PC-9 (cell line): ENCODE data around the gene ANKAR. TPM values are rescaled to one million over a fixed set of nuclear protein-coding genes. Genes with fewer than 3 reads are reported as not detected.

Experiments
- Bru-seq: library from RNA; stranded (reverse); fragments of 400-500 nt; gene quantifications from one replicate; lab custom pipeline; 2021; lab: Mats Ljungman, UMichigan
- BruChase-seq, 2 experiments: library from RNA; stranded (reverse); fragments of 400-500 nt; gene quantifications; one replicate each; lab custom pipeline; 2021; lab: Mats Ljungman, UMichigan
- BruUV-seq: library from RNA; stranded (reverse); fragments of 400-500 nt; replicated peaks from 2 replicates; lab custom pipeline; 2021; lab: Mats Ljungman, UMichigan
- CTCF ChIA-PET: fragments of 300-600 bp; sonication (Branson Sonifier 250); formaldehyde crosslinking; loops from one replicate; lab custom pipeline; 2022; ENCODE audit warnings: antibody characterized with exemption; lab: Charles Lee
- POLR2A ChIA-PET: fragments of 300-600 bp; sonication (Branson Sonifier 250); formaldehyde crosslinking; loops from one replicate; lab custom pipeline; 2022; ENCODE audit warnings: antibody characterized with exemption; ENCODE audit not compliant: unreplicated experiment; lab: Charles Lee
- DNase-seq, 2 experiments: peaks; one replicate each; pipeline versions ENCODE4 v3.0.0 to v3.0.0-alpha.2; 2015 to 2022; ENCODE audit warnings: mixed read lengths in 1 of 2
- H2AFZ ChIP-seq: fragments of 200-600 bp; sonication (generic); 2 replicates; pipeline ENCODE4 v1.8.1; 2017; ENCODE audit warnings: antibody characterized with exemption
- H3F3A ChIP-seq: fragments of 200-600 bp; sonication (generic); 2 replicates; pipeline ENCODE4 v1.8.1; 2017; ENCODE audit warnings: antibody characterized with exemption, mild to moderate bottlenecking, low read depth; ENCODE audit not compliant: insufficient read depth
- H3K27ac ChIP-seq: fragments of 200-600 bp; sonication (generic); 2 replicates; pipeline ENCODE4 v1.6.1; 2016; ENCODE audit warnings: mixed run types
- H3K27me3 ChIP-seq: fragments of 200-600 bp; sonication (generic); 2 replicates; pipeline ENCODE4 v1.6.1; 2016; ENCODE audit warnings: low read depth, mixed run types; ENCODE audit not compliant: insufficient read depth
- H3K36me3 ChIP-seq: fragments of 200-600 bp; sonication (generic); 2 replicates; pipeline ENCODE4 v1.6.1; 2016; ENCODE audit warnings: low read depth, mixed run types
- H3K4me1 ChIP-seq: fragments of 200-600 bp; sonication (generic); replicated peaks from 2 replicates; pipeline ENCODE4 v1.6.1; 2016; ENCODE audit warnings: mixed run types; ENCODE audit not compliant: insufficient read depth
- H3K4me2 ChIP-seq: fragments of 200-600 bp; sonication (generic); 2 replicates; pipeline ENCODE4 v1.6.1; 2017; ENCODE audit warnings: mixed run types
- H3K4me3 ChIP-seq: fragments of 200-600 bp; sonication (generic); 2 replicates; pipeline ENCODE4 v1.6.1; 2016; ENCODE audit warnings: mixed run types
- H3K79me2 ChIP-seq: fragments of 200-600 bp; sonication (generic); 2 replicates; pipeline ENCODE4 v1.6.1; 2017; ENCODE audit warnings: low read depth, mixed run types
- H3K9me2 ChIP-seq: fragments of 200-600 bp; sonication (generic); 2 replicates; pipeline ENCODE4 v1.8.1; 2017; ENCODE audit warnings: mild to moderate bottlenecking; ENCODE audit not compliant: insufficient read depth
- H3K9me3 ChIP-seq: fragments of 200-600 bp; sonication (generic); 2 replicates; pipeline ENCODE4 v1.8.1; 2016; ENCODE audit warnings: low read depth; ENCODE audit not compliant: insufficient read depth
- H4K20me1 ChIP-seq: fragments of 200-600 bp; sonication (generic); 2 replicates; pipeline ENCODE4 v1.8.1; 2017; ENCODE audit not compliant: insufficient read depth
- EZH2 ChIP-seq: fragments of 200-600 bp; sonication (generic); IDR thresholded peaks from 2 replicates; pipeline ENCODE4 v1.8.0; 2017; ENCODE audit warnings: antibody characterized with exemption, low read depth
- intact Hi-C: fragments of 100-400 bp; cut with micrococcal nuclease; formaldehyde crosslinking; loops from one replicate; pipeline ENCODE4 v1.10.0; 2022; ENCODE audit not compliant: unreplicated experiment
- long read RNA-seq: library from polyadenylated mRNA; stranded (forward); transcript quantifications from one replicate; pipeline ENCODE4 v2.0.0, GENCODE V29; 2022
- total RNA-seq: library from RNA; stranded (reverse); gene quantifications from 2 replicates; pipeline ENCODE4 v1.2.3, GENCODE V29; 2021
- TF ChIP-seq, protein P1 (sequence below): fragments of 200-600 bp; sonication (generic); conservative IDR thresholded peaks from 2 replicates; pipeline ENCODE4 v1.6.1; 2017; ENCODE audit warnings: mixed run types, antibody characterized with exemption, mild to moderate bottlenecking, moderate library complexity

Gene ANKAR, protein sequence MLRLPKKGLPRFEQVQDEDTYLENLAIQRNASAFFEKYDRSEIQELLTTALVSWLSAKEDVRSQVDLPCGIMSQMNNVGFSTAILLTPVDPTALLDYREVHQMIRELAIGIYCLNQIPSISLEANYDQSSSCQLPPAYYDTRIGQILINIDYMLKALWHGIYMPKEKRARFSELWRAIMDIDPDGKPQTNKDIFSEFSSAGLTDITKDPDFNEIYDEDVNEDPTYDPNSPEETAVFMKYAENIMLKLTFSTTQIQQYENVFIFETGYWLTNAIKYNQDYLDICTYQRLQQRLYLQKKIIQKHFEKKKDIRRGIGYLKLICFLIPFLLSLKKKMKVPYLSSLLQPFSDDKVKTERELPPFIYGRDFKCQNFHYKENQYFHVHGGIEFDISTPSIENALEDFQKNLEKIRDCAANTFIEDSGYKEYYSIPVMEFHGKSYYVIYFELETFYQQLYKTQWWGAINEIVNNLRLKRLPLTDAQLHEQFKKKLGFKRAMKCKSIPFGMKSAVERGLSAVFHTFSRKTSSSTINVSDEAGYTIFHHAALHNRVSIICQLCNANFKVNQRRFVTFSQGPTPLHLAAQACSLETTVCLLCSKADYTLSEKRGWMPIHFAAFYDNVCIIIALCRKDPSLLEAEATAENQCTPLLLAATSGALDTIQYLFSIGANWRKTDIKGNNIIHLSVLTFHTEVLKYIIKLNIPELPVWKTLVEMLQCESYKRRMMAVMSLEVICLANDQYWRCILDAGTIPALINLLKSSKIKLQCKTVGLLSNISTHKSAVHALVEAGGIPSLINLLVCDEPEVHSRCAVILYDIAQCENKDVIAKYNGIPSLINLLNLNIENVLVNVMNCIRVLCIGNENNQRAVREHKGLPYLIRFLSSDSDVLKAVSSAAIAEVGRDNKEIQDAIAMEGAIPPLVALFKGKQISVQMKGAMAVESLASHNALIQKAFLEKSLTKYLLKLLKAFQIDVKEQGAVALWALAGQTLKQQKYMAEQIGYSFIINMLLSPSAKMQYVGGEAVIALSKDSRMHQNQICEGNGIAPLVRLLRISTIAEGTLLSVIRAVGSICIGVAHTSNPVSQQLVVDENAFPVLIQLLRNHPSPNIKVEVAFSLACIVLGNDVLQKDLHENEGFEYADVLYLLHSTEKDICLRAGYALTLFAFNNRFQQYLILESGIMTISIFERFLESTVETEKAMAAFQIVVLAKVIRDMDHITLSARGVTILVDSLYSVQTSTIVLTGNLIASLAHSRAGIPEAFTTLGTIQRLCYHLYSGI (N-terminal part only)
- total RNA-seq (3.6 and 4.4 TPM in 2 replicates), Bru-seq, nascent RNA (percentile 53 among the genes with signal in this experiment), BruChase-seq, experiment 1, labeled RNA remaining after a 2-hour chase (percentile 51 among the genes with signal in this experiment), BruChase-seq, experiment 2, labeled RNA remaining after a 6-hour chase (percentile 35 among the genes with signal in this experiment)
- long read RNA-seq, partial matches to known transcripts, result 0 of 4 reads
- long read RNA-seq, other reads (novel, unspliced or antisense), result 4 of 4 reads

DNA sequence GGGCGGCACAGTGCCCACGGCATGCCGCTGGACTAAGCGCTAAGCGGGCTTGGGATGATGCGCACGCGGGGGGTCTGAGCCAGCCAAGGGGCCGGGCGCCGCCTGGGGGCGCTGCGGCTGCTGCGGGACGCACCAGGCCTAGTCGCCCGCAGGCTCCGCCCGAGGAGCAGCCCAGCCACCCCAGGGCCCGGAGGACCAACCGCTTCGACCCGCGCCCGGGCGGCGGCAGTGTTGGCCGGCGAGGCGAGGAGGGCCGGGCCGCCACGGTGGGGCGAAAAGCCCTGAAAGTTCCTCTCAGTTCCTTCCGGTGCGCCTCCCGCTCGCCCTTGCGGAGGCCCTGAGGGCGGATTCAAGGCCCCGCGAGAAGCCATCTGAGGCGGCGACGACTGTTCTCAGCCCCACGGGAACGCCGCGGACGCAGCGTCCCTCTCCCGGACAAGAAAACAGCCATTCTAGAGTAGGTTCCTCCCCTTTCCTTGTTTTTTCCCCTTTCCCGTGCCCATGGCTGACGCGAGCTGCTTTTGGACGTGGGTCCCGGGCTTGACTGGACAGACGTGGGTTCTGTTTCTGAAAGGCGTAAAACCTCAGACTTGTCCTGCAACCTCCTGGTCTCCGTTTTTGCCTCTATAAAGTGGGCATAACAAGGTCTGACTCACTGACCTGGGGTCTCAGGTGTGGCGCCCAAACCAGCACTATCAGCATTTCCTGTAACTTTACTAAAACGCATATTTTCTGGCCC lies at the start of gene ANKAR:
Gene ANKAR (plus strand): TSS at position 297 of the 739 bp plus-strand sequence. CDS start 1,821 bp downstream, outside the sequence.
- Histone ChIP-seq H3K4me2 (peak within 1 kb of the TSS; percentile 94), H3K36me3 (no peaks in the 10 kb centered on the region), H3K9me2 (no peaks in the 10 kb centered on the region), H3K27ac (peak within 1 kb of the TSS; percentile 43), H3K9me3 (0 out of 2 replicates have a peak, but pooled peaks cover 5% of the 10 kb centered on the region), H3F3A (peaks cover 8% of the 10 kb centered on the region; the same call in 1 of the 2 replicates), H3K4me3 (peak within 1 kb of the TSS; percentile 83), H3K4me1 (no peaks in the 10 kb centered on the region), H2AFZ (peak within 1 kb of the TSS; percentile 99), H3K79me2 (no peaks in the 10 kb centered on the region), H4K20me1 (no peaks in the 10 kb centered on the region), H3K27me3 (no peaks in the 10 kb centered on the region)
- POLR2A ChIA-PET, result interaction anchor here (0.7 kb wide), 1 partner anchor 109 kb away, joined by 4 read pairs; no protein-coding TSS in a partner anchor
- peak; percentile 50 to 86 for DNase-seq
- TSS peak; percentile 54 for BruUV-seq
- CTCF ChIA-PET, result interaction anchor here (0.6 to 0.7 kb wide), 2 partner anchors 24 to 632 kb away, joined by 3 read pairs; no protein-coding TSS in a partner anchor
- TF ChIP-seq, protein P1, sequence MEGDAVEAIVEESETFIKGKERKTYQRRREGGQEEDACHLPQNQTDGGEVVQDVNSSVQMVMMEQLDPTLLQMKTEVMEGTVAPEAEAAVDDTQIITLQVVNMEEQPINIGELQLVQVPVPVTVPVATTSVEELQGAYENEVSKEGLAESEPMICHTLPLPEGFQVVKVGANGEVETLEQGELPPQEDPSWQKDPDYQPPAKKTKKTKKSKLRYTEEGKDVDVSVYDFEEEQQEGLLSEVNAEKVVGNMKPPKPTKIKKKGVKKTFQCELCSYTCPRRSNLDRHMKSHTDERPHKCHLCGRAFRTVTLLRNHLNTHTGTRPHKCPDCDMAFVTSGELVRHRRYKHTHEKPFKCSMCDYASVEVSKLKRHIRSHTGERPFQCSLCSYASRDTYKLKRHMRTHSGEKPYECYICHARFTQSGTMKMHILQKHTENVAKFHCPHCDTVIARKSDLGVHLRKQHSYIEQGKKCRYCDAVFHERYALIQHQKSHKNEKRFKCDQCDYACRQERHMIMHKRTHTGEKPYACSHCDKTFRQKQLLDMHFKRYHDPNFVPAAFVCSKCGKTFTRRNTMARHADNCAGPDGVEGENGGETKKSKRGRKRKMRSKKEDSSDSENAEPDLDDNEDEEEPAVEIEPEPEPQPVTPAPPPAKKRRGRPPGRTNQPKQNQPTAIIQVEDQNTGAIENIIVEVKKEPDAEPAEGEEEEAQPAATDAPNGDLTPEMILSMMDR, result peak; percentile 63; the same call in 1 of the 2 replicates
- TF ChIP-seq EZH2, result no peak
- intact Hi-C loops, result no loop called here

DNA sequence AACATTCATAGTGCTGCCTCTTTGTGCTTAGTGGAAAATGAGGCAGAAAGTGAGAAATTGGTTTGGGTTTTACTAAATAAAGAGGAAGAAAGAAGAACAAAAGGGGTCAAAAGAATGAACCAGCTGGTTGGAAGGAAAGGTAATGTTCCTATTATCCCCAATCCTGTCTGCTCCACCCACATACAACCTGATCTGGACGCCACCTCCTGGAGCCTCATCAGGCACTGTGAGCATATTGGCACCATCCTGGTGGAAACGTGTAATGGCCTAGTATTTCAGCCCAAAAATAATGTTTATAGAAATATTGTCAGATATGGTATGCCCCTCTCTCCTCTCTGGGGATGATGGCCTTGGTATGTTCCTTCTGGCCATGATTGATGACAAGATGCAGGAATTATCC lies 48.8 kb upstream of the ANKAR start:
- ChIA-PET CTCF (interaction anchor here (1.5 kb wide), 1 partner anchor 35 kb away, joined by 5 read pairs; no protein-coding TSS in a partner anchor), POLR2A (no interaction called here)
- Histone ChIP-seq H3K36me3 (no peaks in the 10 kb centered on the region), H3K9me2 (no peaks in the 10 kb centered on the region; the same call in 1 of the 2 replicates), H3F3A (no peaks in the 10 kb centered on the region), H3K79me2 (no peaks in the 10 kb centered on the region), H3K4me1 (peaks cover 12% of the 10 kb centered on the region), H4K20me1 (no peaks in the 10 kb centered on the region), H3K27me3 (no peaks in the 10 kb centered on the region), H3K27ac (no peak overlapping the region), H3K4me2 (no peak overlapping the region), H3K4me3 (no peak overlapping the region), H2AFZ (no peak overlapping the region), H3K9me3 (no peaks in the 10 kb centered on the region)
- intact Hi-C loops, result loop anchor here (2.0 kb wide), 1 partner anchor 73 kb away; no protein-coding TSS in a partner anchor
- TF ChIP-seq EZH2, result no peak
- TF ChIP-seq, protein P1, result no peak
- no peak for DNase-seq
- no TSS peak for BruUV-seq
